Measurements from ENCODE around the gene MAML2.

DNA sequence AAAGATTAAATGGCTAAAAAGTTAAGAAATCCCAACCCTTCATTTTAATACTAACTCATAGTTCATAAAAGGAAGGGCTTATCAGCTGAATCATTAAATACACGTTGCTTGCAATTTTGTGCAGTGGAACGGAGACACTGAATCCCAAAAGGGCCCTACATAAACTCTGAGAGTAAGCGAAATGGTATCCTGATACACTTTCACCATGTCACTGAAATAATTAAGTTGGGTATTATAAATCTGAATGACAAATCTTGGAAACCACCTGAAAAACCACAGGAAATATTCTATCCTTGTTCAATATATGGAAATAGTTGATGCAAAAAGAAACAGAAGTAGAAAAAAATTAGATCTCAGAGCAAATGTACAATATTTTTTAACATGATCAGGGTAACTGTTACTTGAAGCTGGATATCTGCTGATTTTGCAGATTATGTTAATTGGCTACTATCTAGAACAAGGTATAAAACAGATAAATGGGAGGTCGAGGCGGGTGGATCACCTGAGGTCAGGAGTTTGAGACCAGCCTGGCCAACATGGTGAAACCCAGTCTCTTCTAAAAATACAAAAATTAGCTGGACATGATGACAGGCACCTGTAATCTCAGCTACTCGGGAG lies 55.1 kb downstream of the MAML2 start:
- TF ChIP-seq, protein P1, sequence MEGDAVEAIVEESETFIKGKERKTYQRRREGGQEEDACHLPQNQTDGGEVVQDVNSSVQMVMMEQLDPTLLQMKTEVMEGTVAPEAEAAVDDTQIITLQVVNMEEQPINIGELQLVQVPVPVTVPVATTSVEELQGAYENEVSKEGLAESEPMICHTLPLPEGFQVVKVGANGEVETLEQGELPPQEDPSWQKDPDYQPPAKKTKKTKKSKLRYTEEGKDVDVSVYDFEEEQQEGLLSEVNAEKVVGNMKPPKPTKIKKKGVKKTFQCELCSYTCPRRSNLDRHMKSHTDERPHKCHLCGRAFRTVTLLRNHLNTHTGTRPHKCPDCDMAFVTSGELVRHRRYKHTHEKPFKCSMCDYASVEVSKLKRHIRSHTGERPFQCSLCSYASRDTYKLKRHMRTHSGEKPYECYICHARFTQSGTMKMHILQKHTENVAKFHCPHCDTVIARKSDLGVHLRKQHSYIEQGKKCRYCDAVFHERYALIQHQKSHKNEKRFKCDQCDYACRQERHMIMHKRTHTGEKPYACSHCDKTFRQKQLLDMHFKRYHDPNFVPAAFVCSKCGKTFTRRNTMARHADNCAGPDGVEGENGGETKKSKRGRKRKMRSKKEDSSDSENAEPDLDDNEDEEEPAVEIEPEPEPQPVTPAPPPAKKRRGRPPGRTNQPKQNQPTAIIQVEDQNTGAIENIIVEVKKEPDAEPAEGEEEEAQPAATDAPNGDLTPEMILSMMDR (IDR thresholded peaks at IDR 0.05), result no peak
- no peak for TF ChIP-seq ZFX (IDR thresholded peaks at IDR 0.05; ENCODE audit: borderline replicate concordance)

All from 22Rv1 (cell line).